HepG2 (cell line): ENCODE results near the gene KCNK17. TPM values are rescaled to one million over a fixed set of nuclear protein-coding genes. Genes with fewer than 3 reads are reported as not detected.

Experiments
- ATAC-seq: fragments of 200-7000 bp; cut with Tn5 transposase; 3 replicates; pipeline ENCODE4 v1.9.1; 2020; ENCODE audit warnings: mild to moderate bottlenecking, moderate library complexity
- BruUV-seq: library from RNA; stranded (reverse); fragments of 400-500 nt; replicated peaks from 2 replicates; lab custom pipeline; 2021; lab: Mats Ljungman, UMichigan
- CTCF ChIA-PET: fragments of 300-600 bp; formaldehyde crosslinking; extraction: SDS; loops from one replicate; lab custom pipeline; 2021; ENCODE audit warnings: low total read pairs, inconsistent platforms, low intra/inter-chr PET ratio; lab: Yijun Ruan, JAX
- POLR2A ChIA-PET: fragments of 350-600 bp; sonication (Branson Sonifier 250); formaldehyde crosslinking; loops from one replicate; lab custom pipeline; 2020; ENCODE audit warnings: antibody characterized with exemption, inconsistent platforms; lab: Yijun Ruan, JAX
- DNase-seq: peaks from one replicate; pipeline ENCODE4 v3.0.0-alpha.2; 2015; ENCODE audit warnings: low spot score
- FAIRE-seq: peaks from 3 replicates; lab custom pipeline; 2011; peaks lifted over from hg19 to GRCh38; lab: Jason Lieb, UNC
- H2AFZ ChIP-seq: one replicate; pipeline ENCODE4 v1.6.1; 2011; ENCODE audit warnings: low read length, inconsistent platforms
- H3K27ac ChIP-seq: fragments of 300-600 bp; 3 replicates; pipeline ENCODE4 v1.8.0; 2011; ENCODE audit warnings: mixed run types, mild to moderate bottlenecking, mixed read lengths, low read length, inconsistent platforms; ENCODE audit not compliant: insufficient read depth; ENCODE audit errors: extremely low read length
- H3K27me3 ChIP-seq, 2 experiments: fragments of 200-600 bp in 1 of 2; 2 replicates in 1 of 2; 3 replicates in 1 of 2; pipeline versions ENCODE4 v1.6.0 to v1.8.0; 2011; ENCODE audit warnings: low read length in 2 of 2, mild to moderate bottlenecking in 2 of 2, moderate library complexity in 2 of 2, inconsistent platforms in 1 of 2; ENCODE audit not compliant: insufficient read depth in 2 of 2, control insufficient read depth in 1 of 2
- H3K36me3 ChIP-seq, 2 experiments: fragments of 200-600 bp in 1 of 2; replicated peaks in 1 of 2; 2 replicates in 1 of 2; 3 replicates in 1 of 2; pipeline versions ENCODE4 v1.5.1 to v1.8.0; 2011; ENCODE audit warnings: low read length in 2 of 2, inconsistent platforms in 1 of 2; ENCODE audit not compliant: insufficient read depth in 2 of 2, control insufficient read depth in 1 of 2
- H3K4me1 ChIP-seq: 2 replicates; pipeline ENCODE4 v1.5.1; 2012; ENCODE audit warnings: low read length, inconsistent platforms; ENCODE audit not compliant: insufficient read depth
- H3K4me2 ChIP-seq: 2 replicates; pipeline ENCODE4 v1.6.0; 2011; ENCODE audit warnings: low read depth, low read length, inconsistent platforms
- H3K4me3 ChIP-seq, 3 experiments: fragments of 200-600 bp in 1 of 3; sonication (generic), shearing (Covaris generic) in 1 of 3; replicated peaks in 1 of 3; 2 replicates each; pipeline ENCODE4 v1.5.1; 2011 to 2016; ENCODE audit warnings: low read length in 3 of 3, inconsistent platforms in 2 of 3, low read depth in 2 of 3, mild to moderate bottlenecking in 2 of 3, control low read depth in 1 of 3, mixed read lengths in 1 of 3; ENCODE audit not compliant: insufficient read depth in 1 of 3
- H3K79me2 ChIP-seq: one replicate; pipeline ENCODE4 v1.6.1; 2011; ENCODE audit warnings: low read length, inconsistent platforms; ENCODE audit not compliant: insufficient read depth
- H3K9ac ChIP-seq: 2 replicates; pipeline ENCODE4 v1.6.0; 2011; ENCODE audit warnings: mild to moderate bottlenecking, low read depth, low read length, inconsistent platforms; ENCODE audit not compliant: insufficient read depth
- H3K9me3 ChIP-seq: 2 replicates; pipeline ENCODE4 v1.5.1; 2012; ENCODE audit warnings: mild to moderate bottlenecking, low read length
- H4K20me1 ChIP-seq: 2 replicates; pipeline ENCODE4 v1.6.0; 2011; ENCODE audit warnings: inconsistent platforms, mild to moderate bottlenecking, low read length, moderate library complexity; ENCODE audit not compliant: insufficient read depth
- ADNP ChIP-seq: sonication (generic); formaldehyde crosslinking; IDR thresholded peaks from 2 replicates; pipeline ENCODE4 v1.4.0; 2020; ENCODE audit warnings: missing genetic modification reagents
- BORCS8-MEF2B ChIP-seq: sonication (generic); formaldehyde crosslinking; IDR thresholded peaks from 2 replicates; pipeline ENCODE4 v1.8.0; 2022; ENCODE audit warnings: mild to moderate bottlenecking, missing genetic modification reagents
- HMGA1 ChIP-seq: sonication (generic); formaldehyde crosslinking; conservative IDR thresholded peaks from 2 replicates; pipeline ENCODE4 v1.4.0; 2020; ENCODE audit warnings: missing genetic modification reagents
- KDM5A ChIP-seq: fragments of 200-600 bp; sonication (generic); IDR thresholded peaks from 2 replicates; pipeline ENCODE4 v1.7.0; 2018; ENCODE audit warnings: antibody characterized with exemption, mild to moderate bottlenecking, low read length, borderline replicate concordance
- MAFK ChIP-seq, 2 experiments: IDR thresholded peaks in 1 of 2; conservative IDR thresholded peaks in 1 of 2; 2 replicates each; pipeline ENCODE4 v1.6.1; 2011; ENCODE audit warnings: improper control_type of control experiment in 2 of 2, low read length in 2 of 2
- MEIS1 ChIP-seq: sonication (generic); formaldehyde crosslinking; IDR thresholded peaks from 2 replicates; pipeline ENCODE4 v1.9.0; 2021; ENCODE audit warnings: mild to moderate bottlenecking, missing genetic modification reagents, moderate library complexity, borderline replicate concordance
- ONECUT2 ChIP-seq: sonication (generic); formaldehyde crosslinking; IDR thresholded peaks from 2 replicates; pipeline ENCODE4 v1.4.0; 2020; ENCODE audit warnings: missing genetic modification reagents
- TBX3 ChIP-seq: fragments of 450-650 bp; IDR thresholded peaks from 2 replicates; pipeline ENCODE4 v1.6.1; 2017; ENCODE audit warnings: antibody characterized with exemption, mild to moderate bottlenecking, inconsistent platforms, borderline replicate concordance
- ZNF75D ChIP-seq: sonication (generic); formaldehyde crosslinking; IDR thresholded peaks from 2 replicates; pipeline ENCODE4 v1.8.1; 2023; ENCODE audit warnings: missing genetic modification reagents, mild to moderate bottlenecking, borderline replicate concordance
- WGBS: methylation state at CpG from one replicate; pipeline ENCODE4 v1.1.6; 2017; ENCODE audit warnings: low lambda C conversion rate; 5-methylcytosine and 5-hydroxymethylcytosine counted together
- in situ Hi-C: cut with HindIII; loops from 2 replicates; pipeline ENCODE4 v1.10.0; 2017; ENCODE audit warnings: low pct_unique_long_range_greater_than_20kb; ENCODE audit not compliant: extremely low pct_ligation_motif_present
- intact Hi-C: fragments of 100-400 bp; cut with micrococcal nuclease; formaldehyde crosslinking; loops from one replicate; pipeline ENCODE4 v1.10.0; 2022; ENCODE audit not compliant: unreplicated experiment
- polyA plus RNA-seq, 8 experiments: library from polyadenylated mRNA; depleted of rRNA in 3 of 8; stranded (reverse) in 7 of 8; unstranded in 1 of 8; fragments of >200 nt; fragmentation: Illumina TruSeq in 4 of 8; extraction: Trizol in 4 of 8; gene quantifications; 2 replicates each; pipeline versions ENCODE4 v1.2.1 to v1.2.3, GENCODE V29; 2011 to 2016; ENCODE audit warnings: low read depth in 4 of 8, missing spikeins in 1 of 8, mixed read lengths in 1 of 8; ENCODE audit not compliant: insufficient read depth in 1 of 8
- total RNA-seq, 5 experiments: library from RNA; depleted of rRNA; stranded (reverse); fragments of >200 nt; fragmentation: Illumina TruSeq; extraction: Trizol; gene quantifications; 2 replicates each; pipeline ENCODE4 v1.2.3, GENCODE V29; 2016; ENCODE audit warnings: low read depth in 1 of 5

The KCNK17 gene
- total and polyA plus RNA-seq, 2 of the 13 experiments (the other 11 are each of a cell fraction or from before 2014, with no cell fraction given) = not detected

DNA sequence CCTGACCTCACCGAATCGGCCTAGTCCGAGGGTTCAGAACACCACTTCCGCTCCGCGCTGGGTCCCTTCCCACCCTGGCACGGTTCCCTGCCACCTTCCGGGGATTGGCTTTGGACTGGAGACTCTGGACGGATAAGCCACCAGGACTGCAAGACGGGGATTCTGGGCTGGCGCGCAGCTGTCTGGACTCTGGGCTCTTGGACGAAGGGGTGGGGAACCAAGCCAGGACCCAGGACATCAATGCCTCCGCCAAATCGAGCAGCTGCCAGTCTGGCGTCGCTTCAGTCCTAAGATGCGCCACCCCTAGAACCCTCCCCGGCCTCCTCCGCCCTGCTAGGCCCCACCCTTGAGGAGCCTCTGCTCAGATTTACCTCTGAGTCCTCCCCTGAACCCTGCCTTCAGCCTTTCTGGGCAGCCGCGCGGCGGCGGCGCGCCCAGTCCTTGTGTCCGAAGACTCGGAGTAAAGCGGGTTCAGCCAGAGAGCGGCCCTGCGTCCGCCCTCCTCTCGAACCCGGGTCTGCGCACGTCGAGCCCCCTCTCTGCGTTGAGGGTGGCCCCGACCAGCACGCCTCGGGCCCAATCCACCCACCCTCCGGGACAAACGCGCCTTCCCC lies 1.2 kb downstream of the KCNK17 start:
- H2AFZ ChIP-seq = no peak overlapping the region
- no peaks in the 10 kb centered on the region for H3K36me3 ChIP-seq
- BruUV-seq = no TSS peak
- no peaks in the 10 kb centered on the region for H3K79me2 ChIP-seq
- 22% methylated on average over 33 of the region's 45 CpGs for WGBS
- intact Hi-C loops = no loop called here
- H3K27me3 ChIP-seq = peaks cover 7 to 40% of the 10 kb centered on the region in 2 experiments; a peak in 4 of 5 replicates
- no peak overlapping the region for H3K4me3 ChIP-seq
- peaks cover 5% of the 10 kb centered on the region; the same call in 1 of the 2 replicates for H4K20me1 ChIP-seq
- DNase-seq = no peak
- ATAC-seq = no peak
- no peak overlapping the region for H3K4me2 ChIP-seq
- H3K9ac ChIP-seq = no peak overlapping the region
- CTCF ChIA-PET = no interaction called here
- no peak for TF ChIP-seq KDM5A
- TF ChIP-seq HMGA1 (CRISPR knock-in tag) = no peak
- TF ChIP-seq ADNP (CRISPR knock-in tag) = no peak
- no peak for TF ChIP-seq ONECUT2 (CRISPR knock-in tag)
- no peak for TF ChIP-seq TBX3
- TF ChIP-seq ZNF75D = no peak
- TF ChIP-seq, all 625 proteins: peak for 0
- no peak for FAIRE-seq
- Histone ChIP-seq H3K27ac (no peak overlapping the region), H3K4me1 (no peaks in the 10 kb centered on the region), H3K9me3 (no peaks in the 10 kb centered on the region)
- POLR2A ChIA-PET = no interaction called here
- in situ Hi-C loops = loop anchor here (5.0 kb wide), 1 partner anchor 441 kb away; no protein-coding TSS in a partner anchor

GRCh38 chr6:39310542-39310941 lies 3.7 kb downstream of the KCNK17 start:
- Histone ChIP-seq H3K4me2 (no peak overlapping the region), H3K9ac (no peak overlapping the region), H4K20me1 (peaks cover 5% of the 10 kb centered on the region; the same call in 1 of the 2 replicates), H3K36me3 (no peaks in the 10 kb centered on the region), H3K79me2 (no peaks in the 10 kb centered on the region), H3K4me1 (no peaks in the 10 kb centered on the region), H3K27ac (no peak overlapping the region), H3K27me3 (peaks cover 7 to 41% of the 10 kb centered on the region in 2 experiments; a peak in 4 of 5 replicates), H3K9me3 (no peaks in the 10 kb centered on the region), H3K4me3 (no peak overlapping the region), H2AFZ (no peak overlapping the region)
- DNase-seq (no peak), ATAC-seq (no peak), FAIRE-seq (no peak)
- ChIA-PET CTCF (interaction anchor here (1.1 to 3.5 kb wide), 5 partner anchors 141 to 439 kb away, joined by 4 to 28 read pairs (median 8); no protein-coding TSS in a partner anchor), POLR2A (no interaction called here)
- 10% methylated on average over 4 of the region's 4 CpGs for WGBS
- in situ Hi-C loops (loop anchor here (5.0 kb wide), 1 partner anchor 438 kb away; no protein-coding TSS in a partner anchor), intact Hi-C loops (loop anchor here (1.0 kb wide), 2 partner anchors 144 to 337 kb away; no protein-coding TSS in a partner anchor)
- BruUV-seq = no TSS peak
- TF ChIP-seq MAFK (conservative IDR thresholded peaks at IDR 0.05 in 1 of 2, IDR thresholded peaks at IDR 0.05 in 1 of 2; ENCODE audit: low read length in 2 of 2) (peak in 1 of 2 experiments; percentile 32; a peak in 1 of 4 replicates), BORCS8-MEF2B (CRISPR knock-in tag) (no peak), MEIS1 (no peak)
